ENCODE data around the gene ZBTB12.

ZBTB12 gene, protein sequence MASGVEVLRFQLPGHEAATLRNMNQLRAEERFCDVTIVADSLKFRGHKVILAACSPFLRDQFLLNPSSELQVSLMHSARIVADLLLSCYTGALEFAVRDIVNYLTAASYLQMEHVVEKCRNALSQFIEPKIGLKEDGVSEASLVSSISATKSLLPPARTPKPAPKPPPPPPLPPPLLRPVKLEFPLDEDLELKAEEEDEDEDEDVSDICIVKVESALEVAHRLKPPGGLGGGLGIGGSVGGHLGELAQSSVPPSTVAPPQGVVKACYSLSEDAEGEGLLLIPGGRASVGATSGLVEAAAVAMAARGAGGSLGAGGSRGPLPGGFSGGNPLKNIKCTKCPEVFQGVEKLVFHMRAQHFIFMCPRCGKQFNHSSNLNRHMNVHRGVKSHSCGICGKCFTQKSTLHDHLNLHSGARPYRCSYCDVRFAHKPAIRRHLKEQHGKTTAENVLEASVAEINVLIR

DNA sequence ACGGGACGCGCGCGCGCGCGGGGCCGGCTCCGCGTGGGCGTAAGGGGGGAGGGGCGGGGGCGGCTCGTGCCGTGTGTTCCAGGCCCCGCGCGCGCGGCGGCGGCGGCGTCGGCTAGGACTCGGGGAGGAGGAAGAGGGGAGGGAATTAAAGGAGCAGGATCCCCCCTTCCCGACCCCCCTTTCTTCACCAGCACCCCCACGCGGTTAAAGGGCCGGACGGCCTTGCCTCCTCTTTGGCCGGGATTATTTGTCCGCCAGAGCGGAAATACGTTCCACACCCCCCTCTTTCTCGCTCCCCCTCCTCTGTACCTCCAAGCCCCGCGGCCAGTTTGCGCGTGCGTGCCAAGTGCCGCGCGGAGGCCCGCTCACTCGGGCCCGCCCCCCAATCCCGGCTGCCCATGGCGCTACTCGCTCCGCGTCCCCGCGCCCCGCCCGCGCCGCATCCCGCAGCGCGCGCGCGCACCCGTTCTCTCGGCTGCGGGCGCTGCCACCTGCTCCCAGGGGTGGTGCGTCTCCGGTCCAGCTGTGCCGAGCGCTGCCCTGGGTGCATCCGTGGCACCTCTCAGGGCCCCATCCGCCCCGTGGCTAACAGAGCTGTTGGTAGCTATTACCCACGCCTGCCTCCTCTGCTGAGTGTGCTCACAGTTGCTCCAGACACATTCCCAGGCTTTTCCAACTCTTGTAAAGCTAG lies at the start of gene ZBTB12:
Gene ZBTB12, minus strand, starts transcription at position 134 of the 691 bp plus-strand sequence. CDS start 781 bp downstream, outside the sequence.
- peak; percentile 79 for DNase-seq (ENCODE audit: low read depth)
- H3K4me3 ChIP-seq (ENCODE audit: low read depth, low read length), result peak within 1 kb of the TSS; percentile 63
- TF ChIP-seq, protein P1, sequence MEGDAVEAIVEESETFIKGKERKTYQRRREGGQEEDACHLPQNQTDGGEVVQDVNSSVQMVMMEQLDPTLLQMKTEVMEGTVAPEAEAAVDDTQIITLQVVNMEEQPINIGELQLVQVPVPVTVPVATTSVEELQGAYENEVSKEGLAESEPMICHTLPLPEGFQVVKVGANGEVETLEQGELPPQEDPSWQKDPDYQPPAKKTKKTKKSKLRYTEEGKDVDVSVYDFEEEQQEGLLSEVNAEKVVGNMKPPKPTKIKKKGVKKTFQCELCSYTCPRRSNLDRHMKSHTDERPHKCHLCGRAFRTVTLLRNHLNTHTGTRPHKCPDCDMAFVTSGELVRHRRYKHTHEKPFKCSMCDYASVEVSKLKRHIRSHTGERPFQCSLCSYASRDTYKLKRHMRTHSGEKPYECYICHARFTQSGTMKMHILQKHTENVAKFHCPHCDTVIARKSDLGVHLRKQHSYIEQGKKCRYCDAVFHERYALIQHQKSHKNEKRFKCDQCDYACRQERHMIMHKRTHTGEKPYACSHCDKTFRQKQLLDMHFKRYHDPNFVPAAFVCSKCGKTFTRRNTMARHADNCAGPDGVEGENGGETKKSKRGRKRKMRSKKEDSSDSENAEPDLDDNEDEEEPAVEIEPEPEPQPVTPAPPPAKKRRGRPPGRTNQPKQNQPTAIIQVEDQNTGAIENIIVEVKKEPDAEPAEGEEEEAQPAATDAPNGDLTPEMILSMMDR (IDR thresholded peaks at IDR 0.05; ENCODE audit: control insufficient read depth, extremely low read depth, insufficient read depth), result no peak

DNA sequence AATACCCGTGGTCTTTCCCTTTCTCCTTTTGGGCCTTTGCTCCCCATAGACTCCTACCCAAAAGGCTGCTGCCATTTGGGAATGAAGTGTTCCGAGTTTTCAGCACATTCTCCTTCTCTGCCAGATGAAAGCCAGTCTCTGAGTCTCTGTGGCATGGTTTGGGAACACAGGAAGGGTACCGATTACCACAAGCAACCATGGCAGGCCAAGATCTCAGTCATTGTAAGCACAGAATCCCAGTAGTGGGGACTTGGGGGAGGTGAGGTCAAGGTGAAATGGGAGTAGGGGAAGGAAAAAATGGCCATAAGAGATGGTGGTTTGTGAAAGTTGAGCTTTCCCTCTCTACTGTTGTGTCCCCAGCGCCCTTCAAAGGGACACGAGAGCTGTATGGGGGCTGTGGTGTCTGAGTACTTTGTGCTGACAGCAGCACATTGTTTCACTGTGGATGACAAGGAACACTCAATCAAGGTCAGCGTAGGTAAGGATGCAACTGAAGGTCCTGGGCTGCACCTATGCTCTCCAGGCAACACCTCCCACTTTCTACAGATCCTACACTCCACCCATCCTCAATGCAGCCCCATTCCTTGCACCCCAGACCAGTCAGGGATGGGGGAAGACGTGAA lies 48.2 kb upstream of the ZBTB12 start:
- no peak for DNase-seq (ENCODE audit: low read depth)
- TF ChIP-seq, protein P1 (IDR thresholded peaks at IDR 0.05; ENCODE audit: control insufficient read depth, extremely low read depth, insufficient read depth), result no peak
- H3K4me3 ChIP-seq (ENCODE audit: low read depth, low read length), result no peak overlapping the region

DNA sequence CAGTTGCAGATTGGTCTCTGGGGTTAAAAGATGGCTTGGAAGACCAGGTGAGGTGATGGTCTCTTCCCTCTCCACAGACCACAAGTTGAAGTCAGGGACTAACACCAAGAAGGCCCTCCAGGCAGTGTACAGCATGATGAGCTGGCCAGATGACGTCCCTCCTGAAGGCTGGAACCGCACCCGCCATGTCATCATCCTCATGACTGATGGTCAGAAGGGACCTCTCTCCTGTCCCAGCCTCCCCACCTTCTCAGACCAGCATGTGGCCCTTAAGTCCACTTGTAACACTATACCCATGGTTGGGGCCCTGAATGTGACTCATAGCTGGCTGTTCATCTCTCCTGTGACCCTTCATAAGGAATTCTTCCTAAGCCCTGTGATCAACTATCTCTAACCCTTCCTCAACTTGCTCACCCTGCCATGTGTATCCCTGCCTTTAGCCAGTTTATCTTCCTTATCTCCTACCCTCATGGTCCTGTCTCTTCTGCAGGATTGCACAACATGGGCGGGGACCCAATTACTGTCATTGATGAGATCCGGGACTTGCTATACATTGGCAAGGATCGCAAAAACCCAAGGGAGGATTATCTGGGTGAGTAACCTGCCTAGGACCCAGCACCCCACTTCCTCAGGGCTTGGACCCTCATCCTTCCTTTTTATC lies 47.0 kb upstream of the ZBTB12 start:
- no peak for DNase-seq (ENCODE audit: low read depth)
- TF ChIP-seq, protein P1 (IDR thresholded peaks at IDR 0.05; ENCODE audit: control insufficient read depth, extremely low read depth, insufficient read depth), result no peak
- H3K4me3 ChIP-seq (ENCODE audit: low read depth, low read length), result no peak overlapping the region

DNA sequence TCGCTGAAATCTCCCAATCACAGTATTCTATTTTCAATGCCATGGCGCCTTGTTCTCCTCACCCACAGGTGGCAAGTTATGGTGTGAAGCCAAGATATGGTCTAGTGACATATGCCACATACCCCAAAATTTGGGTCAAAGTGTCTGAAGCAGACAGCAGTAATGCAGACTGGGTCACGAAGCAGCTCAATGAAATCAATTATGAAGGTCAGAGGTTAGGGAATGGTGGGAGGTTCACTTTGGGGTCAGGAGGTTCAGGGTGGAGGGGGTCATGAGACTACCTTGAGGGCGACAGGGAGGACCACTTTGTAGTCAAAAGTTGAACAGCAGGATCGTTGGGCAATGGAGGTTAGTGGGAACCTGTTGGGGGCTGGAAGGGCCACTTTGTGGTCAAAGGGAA lies 46.4 kb upstream of the ZBTB12 start:
- TF ChIP-seq, protein P1 (IDR thresholded peaks at IDR 0.05; ENCODE audit: control insufficient read depth, extremely low read depth, insufficient read depth), result no peak
- DNase-seq (ENCODE audit: low read depth), result no peak
- no peak overlapping the region for H3K4me3 ChIP-seq (ENCODE audit: low read depth, low read length)

DNA sequence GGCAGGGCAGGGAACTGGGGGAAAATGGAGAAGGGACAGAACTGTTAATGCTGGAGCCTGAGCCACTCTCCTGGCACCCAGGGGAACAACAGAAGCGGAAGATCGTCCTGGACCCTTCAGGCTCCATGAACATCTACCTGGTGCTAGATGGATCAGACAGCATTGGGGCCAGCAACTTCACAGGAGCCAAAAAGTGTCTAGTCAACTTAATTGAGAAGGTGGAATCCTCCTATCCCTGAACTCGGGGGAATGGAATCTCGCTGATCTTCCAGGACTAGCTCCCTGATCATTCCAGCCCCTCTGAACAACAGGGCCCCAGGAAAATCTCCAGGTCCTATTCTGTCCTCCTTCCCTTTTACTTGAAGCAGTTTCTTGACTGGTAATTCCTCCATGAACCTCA lies 46.0 kb upstream of the ZBTB12 start:
- TF ChIP-seq, protein P1 (IDR thresholded peaks at IDR 0.05; ENCODE audit: control insufficient read depth, extremely low read depth, insufficient read depth), result no peak
- DNase-seq (ENCODE audit: low read depth), result no peak

DNA sequence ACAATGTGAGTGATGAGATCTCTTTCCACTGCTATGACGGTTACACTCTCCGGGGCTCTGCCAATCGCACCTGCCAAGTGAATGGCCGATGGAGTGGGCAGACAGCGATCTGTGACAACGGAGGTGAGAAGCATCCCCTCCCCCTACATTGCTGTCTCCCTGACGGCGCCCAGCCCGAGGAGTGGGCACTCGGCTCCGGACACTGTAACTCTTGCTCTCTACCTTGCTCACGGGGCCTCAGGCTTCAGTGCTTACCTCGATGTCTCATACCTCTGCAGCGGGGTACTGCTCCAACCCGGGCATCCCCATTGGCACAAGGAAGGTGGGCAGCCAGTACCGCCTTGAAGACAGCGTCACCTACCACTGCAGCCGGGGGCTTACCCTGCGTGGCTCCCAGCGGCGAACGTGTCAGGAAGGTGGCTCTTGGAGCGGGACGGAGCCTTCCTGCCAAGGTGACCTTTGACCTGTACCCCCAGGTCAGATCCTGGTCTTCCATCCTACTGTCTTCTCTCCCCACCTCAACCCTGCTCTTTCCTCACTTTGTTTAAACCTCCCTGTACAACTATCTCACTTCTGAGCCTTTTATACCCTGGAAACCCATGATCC lies 45.3 kb upstream of the ZBTB12 start:
- H3K4me3 ChIP-seq (ENCODE audit: low read depth, low read length), result no peak overlapping the region
- TF ChIP-seq, protein P1 (IDR thresholded peaks at IDR 0.05; ENCODE audit: control insufficient read depth, extremely low read depth, insufficient read depth), result no peak
- no peak for DNase-seq (ENCODE audit: low read depth)

More for the DNA sequence above, 46.0 kb upstream of the ZBTB12 start:
- no peak overlapping the region for H3K4me3 ChIP-seq (ENCODE audit: low read depth, low read length)
